Esophagus squamous epithelium (tissue), 5 donors: Measurements from ENCODE around the gene DUSP15. TPM values are rescaled to one million over a fixed set of nuclear protein-coding genes. Genes with fewer than 3 reads are reported as not detected.
"Not testable (repeated sequence)": the region's sequence is repeated elsewhere in the genome, so short reads cannot be mapped to it uniquely, and the experiment has no call there.

Source experiments
- DNase-seq: peaks from one replicate; lab custom pipeline; 2025; lab: John Stamatoyannopoulos, UW
- H3K27ac ChIP-seq, 4 donors: fragments of 200-600 bp; sonication (generic); one replicate each; pipeline ENCODE4 v1.5.1; 2016 to 2019; ENCODE audit warnings: mild to moderate bottlenecking in 1 of 4
- H3K27me3 ChIP-seq, 4 donors: fragments of 200-600 bp; sonication (generic); 1 replicate in 3 of 4; 2 replicates in 1 of 4; pipeline versions ENCODE4 v1.5.1 to v1.6.0; 2017 to 2021; ENCODE audit warnings: antibody characterized with exemption in 1 of 4
- H3K36me3 ChIP-seq, 3 donors: fragments of 200-600 bp; sonication (generic); one replicate each; pipeline ENCODE4 v1.5.1; 2016 to 2019
- H3K4me1 ChIP-seq, 3 donors: fragments of 200-600 bp; sonication (generic); one replicate each; pipeline ENCODE4 v1.5.1; 2017 to 2019
- H3K4me3 ChIP-seq, 4 donors: fragments of 200-600 bp; sonication (generic); 1 replicate in 3 of 4; 2 replicates in 1 of 4; pipeline ENCODE4 v1.5.1; 2016 to 2019; ENCODE audit warnings: mild to moderate bottlenecking in 2 of 4, moderate library complexity in 1 of 4
- H3K9me3 ChIP-seq, 3 donors: fragments of 200-600 bp; sonication (generic); one replicate each; pipeline ENCODE4 v1.5.1; 2016 to 2019
- POLR2A ChIP-seq, 4 donors: fragments of 450-650 bp; IDR thresholded peaks; one replicate each; pipeline ENCODE4 v1.6.1; 2017; ENCODE audit warnings: antibody characterized with exemption in 4 of 4, mild to moderate bottlenecking in 4 of 4, moderate library complexity in 3 of 4
- WGBS, 2 donors: methylation state at CpG; one replicate each; pipeline ENCODE4 v1.1.5; 2018; 5-methylcytosine and 5-hydroxymethylcytosine counted together
- intact Hi-C: fragments of 100-400 bp; cut with DNase I; formaldehyde crosslinking; loops from one replicate; pipeline ENCODE4 v1.15.0; 2022
- small RNA-seq, 4 donors: library from RNA; depleted of rRNA; stranded (forward); fragments of <200 nt; gene quantifications; one replicate each; pipeline ENCODE3, GENCODE V24; 2016
- total RNA-seq, 4 donors: library from RNA; depleted of rRNA; stranded (reverse); fragments of >200 nt; gene quantifications; one replicate each; pipeline ENCODE4 v1.1.0, GENCODE V29; 2016
- TF ChIP-seq, protein P1 (sequence below), 6 experiments: fragments of 450-650 bp in 4 of 6; fragments of 200-600 bp in 2 of 6; sonication (generic) in 2 of 6; IDR thresholded peaks; one replicate each; pipeline ENCODE4 v1.5.1; 2016 to 2019; ENCODE audit warnings: antibody characterized with exemption in 6 of 6, mild to moderate bottlenecking in 4 of 6, moderate library complexity in 4 of 6
- donor health status: DM: yes; HTN: yes; CAD: no.

The DUSP15 gene
- total RNA-seq, 4 donors from 2014 or later, result 0.32 to 0.44 (median 0.38) TPM

DNA sequence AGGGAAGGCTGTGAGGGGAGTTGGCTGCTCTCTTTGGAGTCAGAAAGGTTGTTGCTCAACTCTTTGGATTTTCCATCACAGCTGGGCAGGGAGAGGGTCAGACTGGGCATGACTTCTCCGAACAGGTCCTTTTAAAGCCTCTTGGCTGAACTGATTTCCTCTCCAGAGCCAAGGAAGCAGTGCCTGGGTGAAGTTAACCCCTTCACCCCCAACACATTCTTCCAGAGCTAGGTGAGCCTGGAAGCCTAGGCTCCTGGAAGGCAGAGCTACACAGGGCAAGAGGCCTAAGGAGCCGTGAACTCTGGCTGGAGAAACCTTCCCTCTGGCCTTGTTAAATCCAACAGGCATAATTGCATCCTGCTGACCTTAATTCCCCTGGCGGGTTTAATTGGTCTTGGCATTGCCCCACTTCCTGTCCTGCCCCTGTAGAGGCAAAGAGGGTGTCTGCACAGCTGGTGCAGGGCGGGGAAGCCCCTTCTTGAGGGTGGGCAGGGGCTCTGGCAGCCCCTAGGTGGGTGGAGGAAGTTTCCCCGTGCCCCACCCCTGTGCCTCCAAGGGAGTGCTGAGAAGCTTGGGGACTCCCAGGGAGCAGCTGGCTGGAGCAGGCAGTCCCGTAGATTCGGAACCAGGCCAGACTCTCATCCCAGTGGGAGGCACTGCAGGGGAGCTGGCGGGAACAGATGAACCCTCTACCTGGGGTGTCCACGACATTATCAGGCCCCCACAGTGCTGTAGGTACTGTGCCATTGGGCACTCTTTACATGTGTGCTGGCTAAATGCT lies 54.7 kb downstream of the DUSP15 start:
- Histone ChIP-seq H3K9me3 (no peaks in the 10 kb centered on the region), H3K4me1 (peaks cover 0 to 15% (median 4%) of the 10 kb centered on the region in 3 donors), H3K4me3 (no peak overlapping the region), H3K36me3 (no peaks in the 10 kb centered on the region), H3K27ac (peak overlapping the region in 2 of 4 donors; percentile 17 to 28), H3K27me3 (peaks cover 0 to 4% (median 0%) of the 10 kb centered on the region in 4 donors)
- intact Hi-C loops, result no loop called here
- no peak for DNase-seq
- TF ChIP-seq POLR2A (IDR thresholded peaks at IDR 0.05), result no peak
- TF ChIP-seq, protein P1, sequence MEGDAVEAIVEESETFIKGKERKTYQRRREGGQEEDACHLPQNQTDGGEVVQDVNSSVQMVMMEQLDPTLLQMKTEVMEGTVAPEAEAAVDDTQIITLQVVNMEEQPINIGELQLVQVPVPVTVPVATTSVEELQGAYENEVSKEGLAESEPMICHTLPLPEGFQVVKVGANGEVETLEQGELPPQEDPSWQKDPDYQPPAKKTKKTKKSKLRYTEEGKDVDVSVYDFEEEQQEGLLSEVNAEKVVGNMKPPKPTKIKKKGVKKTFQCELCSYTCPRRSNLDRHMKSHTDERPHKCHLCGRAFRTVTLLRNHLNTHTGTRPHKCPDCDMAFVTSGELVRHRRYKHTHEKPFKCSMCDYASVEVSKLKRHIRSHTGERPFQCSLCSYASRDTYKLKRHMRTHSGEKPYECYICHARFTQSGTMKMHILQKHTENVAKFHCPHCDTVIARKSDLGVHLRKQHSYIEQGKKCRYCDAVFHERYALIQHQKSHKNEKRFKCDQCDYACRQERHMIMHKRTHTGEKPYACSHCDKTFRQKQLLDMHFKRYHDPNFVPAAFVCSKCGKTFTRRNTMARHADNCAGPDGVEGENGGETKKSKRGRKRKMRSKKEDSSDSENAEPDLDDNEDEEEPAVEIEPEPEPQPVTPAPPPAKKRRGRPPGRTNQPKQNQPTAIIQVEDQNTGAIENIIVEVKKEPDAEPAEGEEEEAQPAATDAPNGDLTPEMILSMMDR (IDR thresholded peaks at IDR 0.05), result no peak
- 13 to 35% methylated on average over 1 to 7 of the region's 9 CpGs for WGBS, 2 donors

DNA sequence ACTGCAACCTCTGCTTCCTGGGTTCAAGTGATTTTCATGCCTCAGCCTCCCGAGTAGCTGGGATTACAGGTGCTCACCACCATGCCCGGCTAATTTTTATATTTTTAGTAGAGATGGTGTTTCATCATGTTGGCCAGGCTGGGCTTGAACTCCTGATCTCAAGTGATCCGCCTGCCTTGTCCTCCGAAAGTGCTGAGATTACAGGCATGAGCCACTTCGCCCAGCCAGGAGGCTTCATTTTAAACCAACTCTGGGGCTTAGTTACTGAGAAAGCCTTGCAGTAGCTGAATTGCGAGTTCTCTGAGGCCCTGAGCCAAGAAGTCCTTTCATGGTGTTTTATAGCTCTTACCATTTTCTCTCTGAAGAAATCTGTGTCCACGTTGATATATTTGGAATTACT lies 56.2 kb downstream of the DUSP15 start:
- H3K27ac ChIP-seq, DNase-seq, H3K36me3 ChIP-seq, intact Hi-C loops, H3K27me3 ChIP-seq, H3K9me3 ChIP-seq, H3K4me3 ChIP-seq: not testable (repeated sequence)
- peaks cover 0 to 15% (median 4%) of the 10 kb centered on the region in 3 donors for H3K4me1 ChIP-seq
- WGBS, 2 donors, result 83% methylated on average over 6 to 7 of the region's 7 CpGs

DNA sequence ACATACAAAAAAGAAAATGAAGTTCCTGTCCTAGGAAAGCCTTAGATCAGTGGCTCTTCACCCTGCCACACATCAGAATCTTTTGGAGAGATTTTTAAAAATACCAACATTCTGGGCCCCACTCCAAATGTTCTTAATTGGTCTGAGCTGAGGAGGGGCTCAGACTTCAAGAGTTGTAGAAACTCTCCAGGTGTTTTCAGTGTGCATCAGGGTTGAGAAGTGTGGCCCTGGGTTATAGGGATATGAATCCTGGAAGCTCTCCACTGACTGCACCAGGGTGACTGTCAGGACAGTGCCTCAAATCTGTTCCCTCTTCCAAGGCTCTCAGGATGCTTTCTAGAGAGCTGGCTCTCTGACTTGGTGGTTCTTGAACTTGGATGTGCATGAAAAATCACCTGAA lies 56.7 kb downstream of the DUSP15 start:
- H3K4me3 ChIP-seq, result no peak overlapping the region
- intact Hi-C loops, result no loop called here
- no peak for TF ChIP-seq POLR2A (IDR thresholded peaks at IDR 0.05)
- TF ChIP-seq, protein P1 (IDR thresholded peaks at IDR 0.05), result no peak
- no peak for DNase-seq
- H3K27me3 ChIP-seq, result no peaks in the 10 kb centered on the region
- H3K4me1 ChIP-seq, result peaks cover 0 to 15% (median 4%) of the 10 kb centered on the region in 3 donors
- H3K9me3 ChIP-seq, result no peaks in the 10 kb centered on the region
- H3K36me3 ChIP-seq, result no peaks in the 10 kb centered on the region
- no peak overlapping the region for H3K27ac ChIP-seq

DNA sequence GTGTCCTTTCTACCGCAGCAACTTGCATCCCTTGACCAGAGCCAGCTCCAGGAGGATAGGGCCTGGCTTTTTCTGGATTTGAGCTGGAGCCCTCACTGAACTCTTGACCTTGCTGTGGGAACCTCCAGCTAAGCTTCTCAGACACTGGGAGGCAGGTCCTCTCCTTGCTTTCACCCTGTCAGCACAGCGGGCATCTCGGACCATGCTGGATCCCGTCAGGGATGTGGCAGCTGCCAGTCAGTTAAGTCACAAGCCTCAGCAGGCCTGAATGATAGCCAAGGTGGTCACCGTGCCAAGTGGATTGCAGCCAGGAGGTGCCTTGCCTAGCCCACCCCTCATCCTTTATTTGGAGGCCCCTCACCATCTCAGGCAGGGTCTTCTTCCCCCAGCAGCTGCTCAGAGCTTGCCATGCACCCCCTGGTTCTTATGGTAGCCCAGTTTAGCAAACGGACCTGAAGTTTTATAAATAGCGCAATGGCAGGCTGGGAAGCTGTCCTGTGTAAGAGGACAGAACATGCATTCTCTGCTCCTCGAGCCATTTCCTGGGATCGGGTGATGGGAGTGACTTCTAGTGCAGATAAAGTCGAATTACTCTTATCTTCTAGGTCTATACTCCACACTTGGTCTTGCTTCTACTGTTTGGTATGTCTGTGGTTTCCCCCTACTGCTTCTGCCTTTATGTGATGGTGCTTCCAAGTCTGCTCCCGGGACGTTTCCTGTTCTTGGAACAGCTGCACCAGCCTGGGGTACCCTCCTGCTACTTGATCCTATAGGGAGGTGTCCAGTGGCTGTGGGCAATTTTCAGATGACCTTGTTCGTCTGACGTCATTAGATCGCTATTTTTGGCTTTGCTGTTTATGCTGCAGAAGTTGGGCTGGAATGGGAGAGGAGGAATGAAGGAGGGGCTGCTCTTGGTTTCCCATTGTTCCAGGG lies 58.3 kb downstream of the DUSP15 start:
- Histone ChIP-seq H3K9me3 (no peaks in the 10 kb centered on the region), H3K36me3 (no peaks in the 10 kb centered on the region), H3K4me3 (no peak overlapping the region), H3K27me3 (no peaks in the 10 kb centered on the region), H3K27ac (peak overlapping the region in 2 of 4 donors; percentile 6), H3K4me1 (peaks cover 0 to 15% (median 4%) of the 10 kb centered on the region in 3 donors)
- no peak for DNase-seq
- TF ChIP-seq, protein P1 (IDR thresholded peaks at IDR 0.05), result no peak
- intact Hi-C loops, result no loop called here
- WGBS, 2 donors, result 63 to 64% methylated on average over 13 to 14 of the region's 15 CpGs

DNA sequence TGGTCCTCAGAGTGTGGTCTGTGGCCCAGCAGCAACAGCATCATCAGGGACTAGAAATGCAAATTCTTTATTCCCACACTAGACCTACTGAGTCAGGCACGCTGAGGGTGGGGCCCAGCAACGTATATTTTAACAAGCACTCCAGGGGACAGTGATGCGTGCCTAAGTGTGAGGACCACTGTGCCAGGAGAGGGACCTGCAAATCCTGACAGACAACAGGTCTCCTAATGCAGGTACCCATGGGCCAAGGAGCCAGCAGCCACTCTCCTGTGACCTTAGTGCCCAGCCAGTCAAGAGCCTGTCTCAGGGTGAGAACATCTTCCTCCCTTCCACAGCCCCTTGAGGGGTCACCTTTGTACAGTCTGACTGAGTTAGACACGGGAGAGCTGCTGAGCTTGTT lies 59.1 kb downstream of the DUSP15 start:
- H3K4me3 ChIP-seq, result no peak overlapping the region
- no peak for DNase-seq
- intact Hi-C loops, result no loop called here
- peaks cover 0 to 15% (median 4%) of the 10 kb centered on the region in 3 donors for H3K4me1 ChIP-seq
- TF ChIP-seq, protein P1 (IDR thresholded peaks at IDR 0.05), result no peak
- TF ChIP-seq POLR2A (IDR thresholded peaks at IDR 0.05), result no peak
- H3K36me3 ChIP-seq, result no peaks in the 10 kb centered on the region
- H3K27ac ChIP-seq, result peak overlapping the region in 1 of 4 donors; percentile 6
- 88 to 90% methylated on average over 3 to 4 of the region's 4 CpGs for WGBS, 2 donors
- no peaks in the 10 kb centered on the region for H3K9me3 ChIP-seq
- H3K27me3 ChIP-seq, result no peaks in the 10 kb centered on the region

Small RNAs within 50 kb of the gene (small RNA-seq; reads per million reads assigned to genes)
- gene RNU1-94P, result 0 to 0.30 (median 0.04) reads per million in 4 donors

Other genes starting within 250 kb of the DUSP15 start
- gene COX4I2, start 232.6 kb downstream of the DUSP15 start, total RNA-seq, result 1 to 10 TPM in 2 of 4 donors, under 1 TPM in 1, not detected in 1; 0.83 to 3.1 (median 2.6) TPM
- 100 to 1,000 TPM in 1 of 4 donors, 10 to 100 TPM in 3; 65.4 to 105 (median 90.1) TPM for gene BCL2L1, start 147.7 kb downstream of the DUSP15 start, total RNA-seq
- 10 to 100 TPM; 11.4 to 47.1 (median 18.2) TPM for gene TPX2, start 131.2 kb downstream of the DUSP15 start, total RNA-seq
- gene MYLK2, start 51.2 kb downstream of the DUSP15 start, total RNA-seq, result under 1 TPM in 1 of 4 donors, not detected in 3; 0.38 TPM
- under 1 TPM in 2 of 4 donors, not detected in 2; 0.32 to 0.38 TPM for gene FOXS1, start 24.9 kb downstream of the DUSP15 start, total RNA-seq
- gene TTLL9, start 107 bp upstream of the DUSP15 start, total RNA-seq, result under 1 TPM in 2 of 4 donors, not detected in 2; 0.09 to 0.38 TPM
- gene PDRG1, start 81.5 kb upstream of the DUSP15 start, total RNA-seq, result 10 to 100 TPM in 3 of 4 donors, 1 to 10 TPM in 1; 6.6 to 14.8 (median 11.1) TPM
- not detected for gene XKR7, start 97.6 kb upstream of the DUSP15 start, total RNA-seq
- gene CCM2L, start 139.9 kb upstream of the DUSP15 start, total RNA-seq, result 1 to 10 TPM in 3 of 4 donors, under 1 TPM in 1; 0.80 to 4.8 (median 3.1) TPM
- gene HCK, start 181.7 kb upstream of the DUSP15 start, total RNA-seq, result 10 to 100 TPM in 2 of 4 donors, 1 to 10 TPM in 2; 3.0 to 16.9 (median 6.7) TPM
- gene TM9SF4, start 239.2 kb upstream of the DUSP15 start, total RNA-seq, result 10 to 100 TPM; 28.5 to 36.3 (median 32.1) TPM